IMR-90 (cell line): ENCODE data around the gene SLC35E4. TPM values are rescaled to one million over a fixed set of nuclear protein-coding genes. Genes with fewer than 3 reads are reported as not detected.

Experiments used
- ATAC-seq: fragments of 200-7000 bp; cut with Tn5 transposase; 2 replicates; pipeline ENCODE4 v1.9.1; 2020; ENCODE audit warnings: low read depth, mild to moderate bottlenecking, moderate library complexity
- BruUV-seq: library from RNA; stranded (reverse); fragments of 400-500 nt; replicated peaks from 2 replicates; lab custom pipeline; 2021; lab: Mats Ljungman, UMichigan
- CTCF ChIA-PET: fragments of 300-600 bp; formaldehyde crosslinking; extraction: SDS; loops from one replicate; lab custom pipeline; 2021; ENCODE audit warnings: antibody characterized with exemption; lab: Yijun Ruan, JAX
- POLR2A ChIA-PET: fragments of 300-600 bp; sonication (Branson Sonifier 250); formaldehyde crosslinking; loops from one replicate; lab custom pipeline; 2022; ENCODE audit warnings: antibody characterized with exemption; ENCODE audit not compliant: unreplicated experiment; lab: Charles Lee
- DNase-seq: peaks from one replicate; pipeline ENCODE4 v3.0.0; 2013
- H2AFZ ChIP-seq: replicated peaks from 2 replicates; pipeline ENCODE3; 2013; ENCODE audit warnings: low read length, mild to moderate bottlenecking; ENCODE audit not compliant: poor library complexity
- H2AK5ac ChIP-seq: 2 replicates; pipeline ENCODE4 v1.6.1; 2013; ENCODE audit warnings: low read depth, low read length, inconsistent platforms
- H2AK9ac ChIP-seq: replicated peaks from 2 replicates; pipeline ENCODE3; 2013; ENCODE audit warnings: mild to moderate bottlenecking, low read depth, low read length, moderate library complexity; ENCODE audit not compliant: poor library complexity
- H2BK120ac ChIP-seq: 2 replicates; pipeline ENCODE4 v1.6.1; 2013; ENCODE audit warnings: low read depth, low read length, inconsistent platforms
- H2BK15ac ChIP-seq: 3 replicates; pipeline ENCODE4 v1.6.1; 2013; ENCODE audit warnings: low read depth, low read length, inconsistent platforms
- H2BK20ac ChIP-seq: 2 replicates; pipeline ENCODE4 v1.6.1; 2013; ENCODE audit warnings: low read depth, mild to moderate bottlenecking, inconsistent platforms, low read length, moderate library complexity
- H2BK5ac ChIP-seq: 2 replicates; pipeline ENCODE4 v1.6.1; 2013; ENCODE audit warnings: mild to moderate bottlenecking, low read depth, low read length, inconsistent platforms; ENCODE audit not compliant: poor library complexity, severe bottlenecking
- H3K14ac ChIP-seq: replicated peaks from 2 replicates; pipeline ENCODE4 v1.6.1; 2013; ENCODE audit warnings: low read depth, low read length, inconsistent platforms
- H3K18ac ChIP-seq: 2 replicates; pipeline ENCODE4 v1.6.1; 2013; ENCODE audit warnings: low read depth, low read length, control low read depth
- H3K23ac ChIP-seq: 2 replicates; pipeline ENCODE4 v1.6.1; 2013; ENCODE audit warnings: low read depth, low read length, inconsistent platforms
- H3K27ac ChIP-seq: 2 replicates; pipeline ENCODE4 v1.5.1; 2013; ENCODE audit warnings: mild to moderate bottlenecking, control low read depth, low read length; ENCODE audit not compliant: insufficient read depth
- H3K27me3 ChIP-seq: 2 replicates; pipeline ENCODE4 v1.6.1; 2013; ENCODE audit warnings: low read length; ENCODE audit not compliant: control insufficient read depth, insufficient read depth
- H3K36me3 ChIP-seq: 2 replicates; pipeline ENCODE4 v1.6.1; 2013; ENCODE audit warnings: low read length, mixed read lengths; ENCODE audit not compliant: control insufficient read depth, insufficient read depth
- H3K4ac ChIP-seq: 2 replicates; pipeline ENCODE4 v1.6.1; 2013; ENCODE audit warnings: low read depth, low read length, inconsistent platforms
- H3K4me1 ChIP-seq: 2 replicates; pipeline ENCODE4 v1.6.1; 2013; ENCODE audit warnings: low read length, mixed read lengths; ENCODE audit not compliant: control insufficient read depth, insufficient read depth
- H3K4me2 ChIP-seq: 2 replicates; pipeline ENCODE4 v1.6.1; 2013; ENCODE audit warnings: low read depth, mild to moderate bottlenecking, control low read depth, low read length, moderate library complexity
- H3K4me3 ChIP-seq: 2 replicates; pipeline ENCODE4 v1.5.1; 2013; ENCODE audit warnings: low read depth, mild to moderate bottlenecking, control low read depth, low read length, moderate library complexity; ENCODE audit not compliant: insufficient read depth
- H3K56ac ChIP-seq: 2 replicates; pipeline ENCODE4 v1.6.1; 2013; ENCODE audit warnings: low read length, inconsistent platforms; ENCODE audit not compliant: insufficient read depth; ENCODE audit errors: extremely low read depth
- H3K79me1 ChIP-seq, 2 experiments: 2 replicates each; pipeline ENCODE4 v1.6.1; 2013; ENCODE audit warnings: low read length in 2 of 2, inconsistent platforms in 1 of 2, low read depth in 1 of 2
- H3K9ac ChIP-seq: 2 replicates; pipeline ENCODE4 v1.6.1; 2013; ENCODE audit warnings: low read depth, low read length, control low read depth
- H3K9me1 ChIP-seq: 2 replicates; pipeline ENCODE4 v1.6.1; 2013; ENCODE audit warnings: low read length, inconsistent platforms; ENCODE audit not compliant: insufficient read depth
- H3K9me3 ChIP-seq: 2 replicates; pipeline ENCODE4 v1.6.1; 2013; ENCODE audit warnings: low read length; ENCODE audit not compliant: control insufficient read depth, insufficient read depth
- H4K20me1 ChIP-seq: 2 replicates; pipeline ENCODE4 v1.6.1; 2013; ENCODE audit warnings: low read length, inconsistent platforms; ENCODE audit not compliant: insufficient read depth
- H4K5ac ChIP-seq: 2 replicates; pipeline ENCODE4 v1.6.1; 2013; ENCODE audit warnings: mild to moderate bottlenecking, low read depth, low read length, control low read depth
- H4K8ac ChIP-seq, 2 experiments: 2 replicates each; pipeline ENCODE4 v1.6.1; 2013; ENCODE audit warnings: low read depth in 2 of 2, low read length in 2 of 2, control low read depth in 1 of 2, inconsistent platforms in 1 of 2
- H4K91ac ChIP-seq: 2 replicates; pipeline ENCODE4 v1.6.1; 2013; ENCODE audit warnings: low read depth, low read length, inconsistent platforms; ENCODE audit not compliant: insufficient read depth
- BHLHE40 ChIP-seq: fragments of 150-350 bp; IDR thresholded peaks from 2 replicates; pipeline ENCODE4 v1.6.1; 2016; ENCODE audit warnings: mild to moderate bottlenecking, low read depth, low read length
- CEBPB ChIP-seq: IDR thresholded peaks from 2 replicates; pipeline ENCODE4 v1.6.1; 2012; ENCODE audit warnings: low read depth, low read length, improper control_type of control experiment
- CHD1 ChIP-seq: IDR thresholded peaks from 2 replicates; pipeline ENCODE4 v1.6.1; 2012; ENCODE audit warnings: low read depth, low read length, improper control_type of control experiment
- CTCF ChIP-seq: conservative IDR thresholded peaks from 2 replicates; pipeline ENCODE4 v1.5.1; 2012; ENCODE audit warnings: mild to moderate bottlenecking, low read depth, low read length, improper control_type of control experiment
- ELK1 ChIP-seq: fragments of 150-350 bp; IDR thresholded peaks from 2 replicates; pipeline ENCODE4 v1.6.1; 2016; ENCODE audit warnings: low read depth, mild to moderate bottlenecking, low read length, moderate library complexity, borderline replicate concordance
- FOS ChIP-seq: fragments of 150-350 bp; IDR thresholded peaks from 2 replicates; pipeline ENCODE4 v1.6.1; 2016; ENCODE audit warnings: low read depth, low read length
- MAFK ChIP-seq: IDR thresholded peaks from 2 replicates; pipeline ENCODE4 v1.6.1; 2012; ENCODE audit warnings: low read depth, low read length, improper control_type of control experiment
- MAZ ChIP-seq: IDR thresholded peaks from 2 replicates; pipeline ENCODE4 v1.6.1; 2012; ENCODE audit warnings: low read depth, mild to moderate bottlenecking, low read length, improper control_type of control experiment, moderate library complexity, borderline replicate concordance
- MXI1 ChIP-seq: IDR thresholded peaks from 2 replicates; pipeline ENCODE4 v1.6.1; 2012; ENCODE audit warnings: low read depth, mild to moderate bottlenecking, low read length, moderate library complexity, borderline replicate concordance
- NFE2L2 ChIP-seq: fragments of 150-350 bp; IDR thresholded peaks from 2 replicates; pipeline ENCODE4 v1.6.1; 2016; ENCODE audit warnings: low read depth, mild to moderate bottlenecking, low read length
- POLR2A ChIP-seq: IDR thresholded peaks from 2 replicates; pipeline ENCODE4 v1.6.1; 2012; ENCODE audit warnings: mild to moderate bottlenecking, low read depth, low read length
- RAD21 ChIP-seq: IDR thresholded peaks from 2 replicates; pipeline ENCODE4 v1.6.1; 2012; ENCODE audit warnings: low read length, improper control_type of control experiment
- RCOR1 ChIP-seq: IDR thresholded peaks from 2 replicates; pipeline ENCODE4 v1.6.1; 2012; ENCODE audit warnings: mild to moderate bottlenecking, low read length, improper control_type of control experiment; ENCODE audit not compliant: insufficient replicate concordance
- RFX5 ChIP-seq: IDR thresholded peaks from 2 replicates; pipeline ENCODE4 v1.8.0; 2012; ENCODE audit warnings: low read depth, mild to moderate bottlenecking, low read length, moderate library complexity
- SMC3 ChIP-seq: fragments of 150-350 bp; IDR thresholded peaks from 2 replicates; pipeline ENCODE4 v1.6.1; 2016; ENCODE audit warnings: low read depth, mild to moderate bottlenecking, antibody characterized with exemption, low read length, moderate library complexity
- USF2 ChIP-seq: fragments of 150-350 bp; IDR thresholded peaks from 2 replicates; pipeline ENCODE4 v1.6.1; 2017; ENCODE audit warnings: mild to moderate bottlenecking, antibody characterized with exemption, low read length, low read depth
- WGBS, 2 experiments: methylation state at CpG; one replicate each; pipeline versions ENCODE4 v1.1.5 to v1.1.7; 2013; ENCODE audit warnings: missing lambda C conversion rate in 2 of 2; ENCODE audit not compliant: insufficient read length in 1 of 2; ENCODE audit errors: extremely low coverage in 2 of 2; 5-methylcytosine and 5-hydroxymethylcytosine counted together
- dilution Hi-C: fragments of 300-500 bp; cut with HindIII; formaldehyde crosslinking; loops from one replicate; pipeline ENCODE4 v1.14.3; 2018; ENCODE audit warnings: low sequenced_read_pairs; ENCODE audit not compliant: unreplicated experiment
- in situ Hi-C: fragments of 300-500 bp; cut with MboI; formaldehyde crosslinking; loops from 3 replicates; pipeline ENCODE4 v1.14.3; 2019; ENCODE audit warnings: low sequenced_read_pairs, inconsistent platforms, mixed read lengths
- intact Hi-C: fragments of 100-400 bp; cut with micrococcal nuclease; formaldehyde crosslinking; loops from 2 replicates; pipeline ENCODE4 v1.10.0; 2022
- polyA plus RNA-seq, 3 experiments: library from polyadenylated mRNA; depleted of rRNA; stranded (reverse); fragments of >200 nt; gene quantifications; 2 replicates each; pipeline ENCODE4 v1.2.3, GENCODE V29; 2012; ENCODE audit warnings: low replicate concordance in 1 of 3
- total RNA-seq: library from RNA; depleted of rRNA; stranded (reverse); fragments of >200 nt; gene quantifications from 2 replicates; pipeline ENCODE4 v1.2.3, GENCODE V29; 2012

The SLC35E4 gene
- total and polyA plus RNA-seq, 2 of the 4 experiments (the other 2 are of a cell fraction), result 5.7 to 6.8 TPM

GRCh38 chr22:30596199-30596598 is 39.4 kb upstream of the SLC35E4 start:
- Histone ChIP-seq H4K20me1 (no peaks in the 10 kb centered on the region), H3K14ac (no peak overlapping the region), H3K4me3 (no peak overlapping the region), H3K9ac (no peak overlapping the region), H3K18ac (no peak overlapping the region), H4K8ac (no peak overlapping the region), H3K9me3 (no peaks in the 10 kb centered on the region), H2AK9ac (no peak overlapping the region), H2BK20ac (no peak overlapping the region), H2BK15ac (no peak overlapping the region), H3K79me1 (peaks cover 3 to 4% of the 10 kb centered on the region in 2 experiments), H3K4ac (no peak overlapping the region), H4K5ac (no peak overlapping the region), H3K36me3 (no peaks in the 10 kb centered on the region), H2BK120ac (no peak overlapping the region), H3K56ac (no peak overlapping the region), H3K27me3 (peaks cover 11% of the 10 kb centered on the region), H3K9me1 (no peaks in the 10 kb centered on the region), H3K23ac (no peak overlapping the region), H2AK5ac (no peak overlapping the region), H3K4me2 (no peak overlapping the region), H3K27ac (no peak overlapping the region), H4K91ac (no peak overlapping the region), H2AFZ (no peak overlapping the region), H3K4me1 (no peaks in the 10 kb centered on the region), H2BK5ac (no peak overlapping the region)
- TF ChIP-seq RFX5 (no peak), CTCF (no peak), CHD1 (no peak), MXI1 (no peak), NFE2L2 (no peak), ELK1 (no peak), MAFK (no peak), CEBPB (no peak), FOS (no peak), USF2 (no peak), MAZ (no peak), RAD21 (no peak), BHLHE40 (no peak), POLR2A (no peak), RCOR1 (no peak), SMC3 (no peak)
- DNase-seq, result no peak
- ATAC-seq, result no peak
- CTCF ChIA-PET, result no interaction called here
- no CpG with 5 or more reads among the region's 2 CpGs for whole genome bisulfite sequencing, 2 experiments
- no TSS peak for BruUV-seq
- intact Hi-C loops, result no loop called here
- in situ Hi-C loops, result no loop called here
- dilution Hi-C loops, result no loop called here
- POLR2A ChIA-PET, result no interaction called here
